ENCODE data around the gene AP2M1. TPM values are rescaled to one million over a fixed set of nuclear protein-coding genes. Genes with fewer than 3 reads are reported as not detected.
A peak's percentile ranks its signal among the peaks of the same experiment; 100 is the strongest.

AP2M1 gene
- total RNA-seq, 1 donor from 2014 or later, result 398 TPM

- H3K27ac Mint-ChIP-seq (ENCODE audit: unreplicated experiment), result peak overlapping the region; percentile 98
- TF ChIP-seq, protein P1, sequence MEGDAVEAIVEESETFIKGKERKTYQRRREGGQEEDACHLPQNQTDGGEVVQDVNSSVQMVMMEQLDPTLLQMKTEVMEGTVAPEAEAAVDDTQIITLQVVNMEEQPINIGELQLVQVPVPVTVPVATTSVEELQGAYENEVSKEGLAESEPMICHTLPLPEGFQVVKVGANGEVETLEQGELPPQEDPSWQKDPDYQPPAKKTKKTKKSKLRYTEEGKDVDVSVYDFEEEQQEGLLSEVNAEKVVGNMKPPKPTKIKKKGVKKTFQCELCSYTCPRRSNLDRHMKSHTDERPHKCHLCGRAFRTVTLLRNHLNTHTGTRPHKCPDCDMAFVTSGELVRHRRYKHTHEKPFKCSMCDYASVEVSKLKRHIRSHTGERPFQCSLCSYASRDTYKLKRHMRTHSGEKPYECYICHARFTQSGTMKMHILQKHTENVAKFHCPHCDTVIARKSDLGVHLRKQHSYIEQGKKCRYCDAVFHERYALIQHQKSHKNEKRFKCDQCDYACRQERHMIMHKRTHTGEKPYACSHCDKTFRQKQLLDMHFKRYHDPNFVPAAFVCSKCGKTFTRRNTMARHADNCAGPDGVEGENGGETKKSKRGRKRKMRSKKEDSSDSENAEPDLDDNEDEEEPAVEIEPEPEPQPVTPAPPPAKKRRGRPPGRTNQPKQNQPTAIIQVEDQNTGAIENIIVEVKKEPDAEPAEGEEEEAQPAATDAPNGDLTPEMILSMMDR (IDR thresholded peaks at IDR 0.05), result no peak
- H3K27me3 Mint-ChIP-seq (ENCODE audit: unreplicated experiment), result no peaks in the 10 kb centered on the region
- H3K9me3 Mint-ChIP-seq (ENCODE audit: unreplicated experiment), result no peaks in the 10 kb centered on the region
- peaks cover 36% of the 10 kb centered on the region for H3K36me3 Mint-ChIP-seq (ENCODE audit: unreplicated experiment)
- H3K4me3 Mint-ChIP-seq (ENCODE audit: unreplicated experiment), result peak overlapping the region; percentile 98
- DNase-seq (ENCODE audit: extremely low spot score, unreplicated experiment), result no peak
- peaks cover 30% of the 10 kb centered on the region for H3K4me1 Mint-ChIP-seq (ENCODE audit: unreplicated experiment)
Measured at GRCh38 chr3:184184546-184185230, 10.0 kb downstream of the AP2M1 start.

DNA sequence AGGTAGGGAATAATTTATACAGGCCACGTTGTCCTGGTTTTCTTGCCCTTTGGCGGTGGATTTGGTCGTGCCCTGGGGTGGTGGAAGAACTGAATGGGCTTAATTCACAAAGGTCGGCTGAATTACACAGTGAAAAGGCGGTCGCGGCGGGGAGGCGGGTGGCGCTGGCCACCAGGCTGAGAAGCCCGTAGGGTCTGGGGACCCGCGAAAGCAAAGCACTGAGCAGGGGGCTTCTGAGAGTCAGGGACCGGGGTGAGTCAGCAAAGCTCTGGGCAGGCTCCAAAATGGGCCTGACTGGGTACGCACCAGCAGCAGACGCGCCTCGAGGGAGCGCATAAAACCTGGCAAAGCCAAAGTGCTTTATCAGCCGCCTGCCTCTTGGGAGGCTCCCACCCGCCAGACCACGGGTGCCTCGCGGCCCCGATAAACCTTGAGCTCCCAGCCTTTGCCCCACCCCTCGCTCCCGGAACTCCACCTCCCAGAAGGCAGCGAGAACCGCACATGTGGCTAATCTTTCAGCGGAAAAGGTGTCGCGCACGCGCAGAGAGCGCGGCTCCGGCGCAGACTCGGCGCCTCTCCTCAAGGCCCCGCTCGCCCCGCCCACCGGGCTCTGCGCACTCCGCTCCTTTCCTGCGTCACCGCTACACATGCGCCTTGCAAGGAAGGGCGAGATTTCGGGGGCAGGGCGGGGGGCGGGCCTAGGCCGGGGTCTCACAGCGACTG, 11.0 kb downstream of the AP2M1 start:
- Mint-ChIP-seq H3K4me3 (ENCODE audit: unreplicated experiment) (peak overlapping the region; percentile 98), H3K27ac (ENCODE audit: unreplicated experiment) (peak overlapping the region; percentile 98), H3K27me3 (ENCODE audit: unreplicated experiment) (no peaks in the 10 kb centered on the region), H3K36me3 (ENCODE audit: unreplicated experiment) (peaks cover 34% of the 10 kb centered on the region), H3K9me3 (ENCODE audit: unreplicated experiment) (no peaks in the 10 kb centered on the region), H3K4me1 (ENCODE audit: unreplicated experiment) (peaks cover 30% of the 10 kb centered on the region)
- peak; percentile 100 for DNase-seq (ENCODE audit: extremely low spot score, unreplicated experiment)
- TF ChIP-seq, protein P1 (IDR thresholded peaks at IDR 0.05), result no peak

DNA sequence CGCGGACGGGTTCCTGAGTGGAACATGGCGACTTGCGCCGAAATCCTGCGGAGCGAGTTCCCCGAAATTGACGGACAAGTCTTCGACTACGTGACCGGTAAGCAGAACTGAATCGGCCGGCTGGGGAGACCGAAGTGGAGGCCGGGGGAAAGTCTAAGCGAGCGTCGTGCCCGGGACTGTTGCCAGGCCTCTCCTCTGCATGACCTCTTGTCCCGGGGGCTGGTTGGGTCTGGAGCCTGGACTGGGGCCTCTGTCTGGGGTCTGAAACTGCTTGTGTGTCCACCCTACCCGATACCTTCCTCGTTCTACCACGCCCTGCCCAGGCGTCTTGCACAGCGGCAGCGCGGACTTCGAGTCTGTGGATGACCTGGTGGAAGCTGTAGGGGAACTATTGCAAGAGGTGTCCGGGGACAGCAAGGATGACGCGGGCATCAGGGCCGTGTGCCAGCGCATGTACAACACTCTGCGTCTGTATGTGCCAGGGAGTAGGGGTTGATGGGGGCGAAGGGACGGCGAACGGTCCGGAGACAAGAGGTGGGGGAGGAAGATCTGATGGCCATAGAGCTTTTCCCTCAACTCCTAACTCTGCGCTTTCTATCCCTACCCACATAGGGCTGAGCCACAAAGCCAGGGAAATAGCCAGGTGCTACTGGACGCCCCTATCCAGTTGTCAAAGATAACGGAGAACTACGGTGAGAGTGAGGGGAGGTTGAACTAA, 11.7 kb downstream of the AP2M1 start, which contains the start of gene ABCF3:
TSS of gene ABCF3 (plus strand) at position 16 of the 718 bp plus-strand sequence. CDS start at position 25, 9 bp downstream.
- Mint-ChIP-seq H3K27ac (ENCODE audit: unreplicated experiment) (peak within 1 kb of the TSS; percentile 98), H3K9me3 (ENCODE audit: unreplicated experiment) (no peaks in the 10 kb centered on the region), H3K4me1 (ENCODE audit: unreplicated experiment) (peaks cover 30% of the 10 kb centered on the region), H3K36me3 (ENCODE audit: unreplicated experiment) (peaks cover 34% of the 10 kb centered on the region), H3K4me3 (ENCODE audit: unreplicated experiment) (peak within 1 kb of the TSS; percentile 98), H3K27me3 (ENCODE audit: unreplicated experiment) (no peaks in the 10 kb centered on the region)
- TF ChIP-seq, protein P1 (IDR thresholded peaks at IDR 0.05), result no peak
- DNase-seq (ENCODE audit: extremely low spot score, unreplicated experiment), result no peak

DNA sequence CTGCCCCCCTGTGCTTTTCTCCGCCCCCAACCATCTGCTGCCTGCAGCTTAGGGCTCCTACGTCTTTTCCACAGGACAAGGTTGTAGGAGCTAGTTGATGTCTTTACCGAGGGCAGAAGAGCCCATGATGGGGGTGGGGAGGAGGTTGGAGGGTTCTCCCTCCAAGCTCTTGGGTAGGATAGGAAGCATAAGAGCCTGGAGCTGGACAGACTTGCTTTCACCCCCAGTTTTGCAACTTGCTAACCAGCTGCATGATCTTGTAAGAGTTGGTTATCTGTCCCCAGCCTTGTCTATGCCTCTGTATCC, 12.2 kb downstream of the AP2M1 start:
- H3K4me1 Mint-ChIP-seq (ENCODE audit: unreplicated experiment), result peaks cover 30% of the 10 kb centered on the region
- H3K9me3 Mint-ChIP-seq (ENCODE audit: unreplicated experiment), result no peaks in the 10 kb centered on the region
- DNase-seq (ENCODE audit: extremely low spot score, unreplicated experiment), result no peak
- peaks cover 30% of the 10 kb centered on the region for H3K36me3 Mint-ChIP-seq (ENCODE audit: unreplicated experiment)
- TF ChIP-seq, protein P1 (IDR thresholded peaks at IDR 0.05), result no peak
- peak overlapping the region; percentile 94 for H3K27ac Mint-ChIP-seq (ENCODE audit: unreplicated experiment)
- peak overlapping the region; percentile 98 for H3K4me3 Mint-ChIP-seq (ENCODE audit: unreplicated experiment)
- no peaks in the 10 kb centered on the region for H3K27me3 Mint-ChIP-seq (ENCODE audit: unreplicated experiment)

- no peaks in the 10 kb centered on the region for H3K27me3 Mint-ChIP-seq (ENCODE audit: unreplicated experiment)
- no peak overlapping the region for H3K27ac Mint-ChIP-seq (ENCODE audit: unreplicated experiment)
- DNase-seq (ENCODE audit: extremely low spot score, unreplicated experiment), result no peak
- H3K4me3 Mint-ChIP-seq (ENCODE audit: unreplicated experiment), result no peak overlapping the region
- H3K36me3 Mint-ChIP-seq (ENCODE audit: unreplicated experiment), result peaks cover 34% of the 10 kb centered on the region
- no peaks in the 10 kb centered on the region for H3K9me3 Mint-ChIP-seq (ENCODE audit: unreplicated experiment)
- peaks cover 30% of the 10 kb centered on the region for H3K4me1 Mint-ChIP-seq (ENCODE audit: unreplicated experiment)
- TF ChIP-seq, protein P1 (IDR thresholded peaks at IDR 0.05), result no peak
Measured at GRCh38 chr3:184188080-184188479, 13.4 kb downstream of the AP2M1 start.

Data from osteocyte (in vitro differentiated cells).